GM12878 (cell line): ENCODE measurements around the gene ARHGEF25. TPM values are rescaled to one million over a fixed set of nuclear protein-coding genes. Genes with fewer than 3 reads are reported as not detected.
"Not testable (repeated sequence)": the region's sequence is repeated elsewhere in the genome, so short reads cannot be mapped to it uniquely, and the experiment has no call there.

Source experiments
- ATAC-seq: fragments of 200-7000 bp; cut with Tn5 transposase; 3 replicates; pipeline ENCODE4 v1.9.1; 2020; ENCODE audit warnings: mild to moderate bottlenecking, moderate library complexity
- BruUV-seq: library from RNA; stranded (reverse); fragments of 400-500 nt; replicated peaks from 2 replicates; lab custom pipeline; 2021; lab: Mats Ljungman, UMichigan
- CTCF ChIA-PET: fragments of 300-600 bp; sonication (Branson Sonifier 250); formaldehyde crosslinking; extraction: SDS; loops from one replicate; lab custom pipeline; 2021; ENCODE audit warnings: inconsistent platforms; lab: Yijun Ruan, JAX
- POLR2A ChIA-PET: fragments of 350-600 bp; formaldehyde crosslinking; extraction: SDS; loops from one replicate; lab custom pipeline; 2021; ENCODE audit warnings: inconsistent platforms; lab: Charles Lee
- RAD21 ChIA-PET: fragments of 300-600 bp; sonication (Branson Sonifier 250); formaldehyde crosslinking; loops from one replicate; lab custom pipeline; 2023; ENCODE audit warnings: antibody characterized with exemption; ENCODE audit not compliant: unreplicated experiment; lab: Charles Lee
- SMC1A ChIA-PET: fragments of 300-600 bp; sonication (Branson Sonifier 250); formaldehyde crosslinking; loops from one replicate; lab custom pipeline; 2023; ENCODE audit not compliant: unreplicated experiment, uncharacterized antibody; lab: Charles Lee
- DNase-seq: peaks from one replicate; pipeline ENCODE4 v3.0.0-alpha.2; 2011; ENCODE audit warnings: low read depth, low spot score
- FAIRE-seq: peaks from 3 replicates; lab custom pipeline; 2011; peaks lifted over from hg19 to GRCh38; lab: Jason Lieb, UNC
- H2AFZ ChIP-seq: 2 replicates; pipeline ENCODE4 v1.6.0; 2011; ENCODE audit warnings: low read depth, low read length, control low read depth; ENCODE audit not compliant: control insufficient read depth
- H3K27ac ChIP-seq: 2 replicates; pipeline ENCODE4 v1.5.1; 2011; ENCODE audit warnings: control low read depth; ENCODE audit not compliant: control insufficient read depth, insufficient read depth
- H3K27me3 ChIP-seq, 2 experiments: replicated peaks in 1 of 2; 2 replicates each; pipeline versions ENCODE4 v1.6.0 to v1.6.1; 2011; ENCODE audit warnings: low read length in 1 of 2; ENCODE audit not compliant: control insufficient read depth in 2 of 2, insufficient read depth in 2 of 2
- H3K36me3 ChIP-seq, 2 experiments: 2 replicates each; pipeline ENCODE4 v1.5.1; 2011; ENCODE audit warnings: low read length in 1 of 2; ENCODE audit not compliant: control insufficient read depth in 2 of 2, insufficient read depth in 2 of 2
- H3K4me1 ChIP-seq: 2 replicates; pipeline ENCODE4 v1.6.1; 2011; ENCODE audit warnings: mild to moderate bottlenecking, low read length, moderate library complexity, mixed read lengths; ENCODE audit not compliant: control insufficient read depth, insufficient read depth
- H3K4me2 ChIP-seq: 2 replicates; pipeline ENCODE4 v1.6.0; 2011; ENCODE audit warnings: control low read depth; ENCODE audit not compliant: control insufficient read depth, insufficient read depth
- H3K4me3 ChIP-seq: fragments of 200-600 bp; sonication (generic); 2 replicates; pipeline ENCODE4 v1.5.1; 2016
- H3K79me2 ChIP-seq: 2 replicates; pipeline ENCODE4 v1.6.0; 2011; ENCODE audit warnings: low read length; ENCODE audit not compliant: control insufficient read depth, insufficient read depth
- H3K9ac ChIP-seq: 2 replicates; pipeline ENCODE4 v1.8.0; 2011; ENCODE audit warnings: low read length, control low read depth, mixed read lengths; ENCODE audit not compliant: control insufficient read depth, insufficient read depth
- H3K9me3 ChIP-seq: replicated peaks from 3 replicates; pipeline ENCODE4 v1.5.1; 2011; ENCODE audit warnings: mild to moderate bottlenecking, low read length; ENCODE audit not compliant: control insufficient read depth, insufficient read depth
- H4K20me1 ChIP-seq: 2 replicates; pipeline ENCODE4 v1.6.0; 2011; ENCODE audit not compliant: control insufficient read depth, insufficient read depth
- CREB1 ChIP-seq: IDR thresholded peaks from 2 replicates; pipeline ENCODE4 v1.6.1; 2012; ENCODE audit warnings: low read depth, mild to moderate bottlenecking, inconsistent platforms
- PKNOX1 ChIP-seq: fragments of 450-650 bp; IDR thresholded peaks from 2 replicates; pipeline ENCODE4 v1.6.1; 2016; ENCODE audit warnings: mild to moderate bottlenecking
- SREBF1 ChIP-seq: IDR thresholded peaks from 2 replicates; pipeline ENCODE4 v1.6.1; 2012; ENCODE audit warnings: mild to moderate bottlenecking, low read length
- SRF ChIP-seq, 2 experiments: IDR thresholded peaks; 2 replicates each; pipeline ENCODE4 v1.6.1; 2011; ENCODE audit warnings: low read depth in 2 of 2, low read length in 2 of 2, mild to moderate bottlenecking in 1 of 2, moderate library complexity in 1 of 2
- ZNF24 ChIP-seq: fragments of 450-650 bp; IDR thresholded peaks from 2 replicates; pipeline ENCODE4 v1.6.1; 2017; ENCODE audit warnings: antibody characterized with exemption, mild to moderate bottlenecking
- WGBS: methylation state at CpG from one replicate; pipeline ENCODE4 v1.1.6; 2016; ENCODE audit warnings: low lambda C conversion rate; ENCODE audit not compliant: insufficient replicate concordance, insufficient coverage; ENCODE audit errors: missing lambda C conversion rate; 5-methylcytosine and 5-hydroxymethylcytosine counted together
- in situ Hi-C: fragments of 300-500 bp; cut with MboI; formaldehyde crosslinking; loops from 9 replicates; pipeline ENCODE4 v1.14.3; 2018; ENCODE audit warnings: mixed read lengths
- intact Hi-C: fragments of 100-400 bp; cut with micrococcal nuclease; formaldehyde crosslinking; loops from one replicate; pipeline ENCODE4 v1.14.2; 2022; ENCODE audit not compliant: unreplicated experiment
- polyA plus RNA-seq, 11 experiments: library from polyadenylated mRNA; depleted of rRNA in 4 of 11; unstranded in 6 of 11; stranded (reverse) in 5 of 11; fragments of >200 nt; fragmentation: Nextera tagmentation in 4 of 11; fragmentation: Illumina TruSeq in 1 of 11; extraction: Ambion mirVana in 4 of 11; extraction: Trizol in 1 of 11; gene quantifications; 1 replicate in 1 of 11; 2 replicates in 10 of 11; pipeline versions ENCODE4 v1.2.1 to v1.2.3, GENCODE V29; 2011 to 2016; ENCODE audit warnings: inconsistent platforms in 2 of 11, missing spikeins in 2 of 11, low read depth in 1 of 11
- total RNA-seq, 4 experiments: library from RNA; depleted of rRNA in 3 of 4; stranded (reverse); fragments of >200 nt in 3 of 4; fragmentation: Illumina TruSeq in 1 of 4; extraction: Trizol in 1 of 4; gene quantifications; 2 replicates each; pipeline versions ENCODE4 v1.2.1 to v1.2.3, GENCODE V29; 2013 to 2021

The ARHGEF25 gene
- total and polyA plus RNA-seq, 10 of the 15 experiments (the other 5 are each of a cell fraction or from before 2014, with no cell fraction given): 0.08 to 4.5 (median 1.2) TPM; not detected in 3

- WGBS: 70% methylated on average over 6 of the region's 6 CpGs
- H3K36me3 ChIP-seq, in situ Hi-C loops, H3K4me2 ChIP-seq, POLR2A ChIA-PET, H3K27ac ChIP-seq, H4K20me1 ChIP-seq, H3K79me2 ChIP-seq, H3K4me3 ChIP-seq, intact Hi-C loops, H3K9ac ChIP-seq, H3K9me3 ChIP-seq, BruUV-seq, SMC1A ChIA-PET, RAD21 ChIA-PET, H2AFZ ChIP-seq, FAIRE-seq, DNase-seq, ATAC-seq: not testable (repeated sequence)
- Histone ChIP-seq H3K27me3 (peaks cover 23 to 25% of the 10 kb centered on the region in 2 experiments; a peak in 3 of 4 replicates), H3K4me1 (peaks cover 16% of the 10 kb centered on the region)
- CTCF ChIA-PET: interaction anchor here (0.7 to 7.8 kb wide), 2 partner anchors 35 to 144 kb away, joined by 3 to 119 read pairs; no protein-coding TSS in a partner anchor
Observed at GRCh38 chr12:57618431-57618830, 7.2 kb downstream of the ARHGEF25 start.

GRCh38 chr12:57618966-57619433 is 7.8 kb downstream of the ARHGEF25 start:
- H2AFZ ChIP-seq: no peak overlapping the region
- CTCF ChIA-PET: interaction anchor here (0.7 to 7.8 kb wide), 3 partner anchors 20 to 43 kb away, joined by 3 to 119 read pairs (median 7); no protein-coding TSS in a partner anchor
- RAD21 ChIA-PET: interaction anchor here (2.9 kb wide), 1 partner anchor 36 kb away, joined by 28 read pairs; no protein-coding TSS in a partner anchor
- no peaks in the 10 kb centered on the region for H4K20me1 ChIP-seq
- no peaks in the 10 kb centered on the region for H3K36me3 ChIP-seq
- H3K27ac ChIP-seq: no peak overlapping the region
- ATAC-seq (no peak), FAIRE-seq (no peak), DNase-seq (no peak)
- H3K4me1 ChIP-seq: peaks cover 12% of the 10 kb centered on the region
- TF ChIP-seq SRF (IDR thresholded peaks at IDR 0.05; ENCODE audit: low read depth in 2 of 2, low read length in 2 of 2) (no peak), CREB1 (no peak), SREBF1 (no peak), ZNF24 (no peak), PKNOX1 (no peak)
- no peak overlapping the region for H3K4me3 ChIP-seq
- SMC1A ChIA-PET: no interaction called here
- H3K9me3 ChIP-seq: no peaks in the 10 kb centered on the region
- in situ Hi-C loops: no loop called here
- POLR2A ChIA-PET: no interaction called here
- H3K27me3 ChIP-seq: peaks cover 24 to 25% of the 10 kb centered on the region in 2 experiments; a peak in 3 of 4 replicates
- H3K79me2 ChIP-seq: no peaks in the 10 kb centered on the region
- no TSS peak for BruUV-seq
- no peak overlapping the region for H3K4me2 ChIP-seq
- intact Hi-C loops: no loop called here
- 67% methylated on average over 16 of the region's 16 CpGs for WGBS
- no peak overlapping the region for H3K9ac ChIP-seq
